HUES6 (cell line): ENCODE measurements around the gene ASB7.
"Not testable (repeated sequence)": the region's sequence is repeated elsewhere in the genome, so short reads cannot be mapped to it uniquely, and the experiment has no call there.

Experiments
- H3K27ac ChIP-seq: 2 replicates; pipeline ENCODE4 v1.7.0; 2013; ENCODE audit warnings: low read depth, mild to moderate bottlenecking, low read length, inconsistent platforms
- H3K27me3 ChIP-seq: 2 replicates; pipeline ENCODE4 v1.6.1; 2013; ENCODE audit warnings: low read length; ENCODE audit not compliant: control insufficient read depth, insufficient read depth
- H3K36me3 ChIP-seq: 2 replicates; pipeline ENCODE4 v1.6.1; 2013; ENCODE audit warnings: low read length; ENCODE audit not compliant: control insufficient read depth, insufficient read depth
- H3K4me1 ChIP-seq: 2 replicates; pipeline ENCODE4 v1.6.1; 2013; ENCODE audit warnings: low read length; ENCODE audit not compliant: control insufficient read depth, insufficient read depth
- H3K4me3 ChIP-seq: 2 replicates; pipeline ENCODE4 v1.5.1; 2013; ENCODE audit warnings: low read depth, low read length
- H3K9ac ChIP-seq: one replicate; pipeline ENCODE4 v1.6.1; 2013; ENCODE audit warnings: mild to moderate bottlenecking, low read length
- H3K9me3 ChIP-seq: 2 replicates; pipeline ENCODE4 v1.6.1; 2013; ENCODE audit warnings: low read depth, low read length; ENCODE audit not compliant: control insufficient read depth, insufficient read depth

The ASB7 gene

DNA sequence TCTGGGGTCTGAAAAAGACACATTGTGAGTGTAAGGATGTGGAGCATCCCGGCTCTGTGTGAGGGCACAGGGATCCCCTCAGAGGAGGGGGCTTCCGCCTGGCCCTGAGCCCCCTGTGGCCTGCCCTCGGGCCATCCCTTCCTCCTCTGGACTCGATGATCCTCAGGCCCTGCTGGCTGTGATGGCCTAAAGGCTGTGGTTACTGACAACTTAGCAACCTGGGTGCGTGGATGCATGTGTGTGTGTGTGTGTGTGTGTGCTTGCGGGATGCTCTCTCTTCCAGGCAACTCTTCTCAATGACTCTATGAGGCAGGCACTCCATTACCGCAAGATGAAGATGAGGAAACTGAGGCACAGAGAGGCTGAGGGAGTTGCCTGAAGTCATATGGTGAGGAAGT lies 66.0 kb downstream of the ASB7 start:
- H3K27ac ChIP-seq, result no peak overlapping the region
- no peaks in the 10 kb centered on the region for H3K36me3 ChIP-seq
- peaks cover 2% of the 10 kb centered on the region; the same call in 1 of the 2 replicates for H3K4me1 ChIP-seq
- H3K9ac ChIP-seq, result no peak overlapping the region
- no peaks in the 10 kb centered on the region for H3K27me3 ChIP-seq
- H3K4me3 ChIP-seq, result no peak overlapping the region
- H3K9me3 ChIP-seq, result no peaks in the 10 kb centered on the region

DNA sequence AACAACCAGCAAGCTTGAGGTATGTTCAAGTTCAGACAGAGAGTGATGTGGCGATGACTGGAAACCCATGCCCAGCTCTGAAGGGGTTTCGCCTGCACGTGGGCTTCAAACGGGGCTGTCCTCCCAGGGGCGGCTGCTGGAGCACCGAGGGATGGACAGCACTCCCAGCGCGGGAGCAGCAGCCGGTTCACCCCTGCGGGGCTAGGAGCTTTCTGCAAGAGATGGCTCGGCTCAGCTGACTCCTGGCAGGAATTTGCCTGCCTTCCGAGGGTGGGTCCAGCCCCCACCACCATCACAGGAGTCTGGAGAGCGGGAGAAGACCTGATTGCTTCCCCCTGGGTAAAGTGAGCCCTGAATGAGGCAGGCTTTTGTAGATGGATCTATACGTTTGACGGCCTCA lies 66.9 kb downstream of the ASB7 start:
- H3K9me3 ChIP-seq, result no peaks in the 10 kb centered on the region
- no peaks in the 10 kb centered on the region for H3K4me1 ChIP-seq
- H3K27ac ChIP-seq, result no peak overlapping the region
- H3K36me3 ChIP-seq, result no peaks in the 10 kb centered on the region
- H3K9ac ChIP-seq, result no peak overlapping the region
- no peaks in the 10 kb centered on the region for H3K27me3 ChIP-seq
- H3K4me3 ChIP-seq, result no peak overlapping the region

DNA sequence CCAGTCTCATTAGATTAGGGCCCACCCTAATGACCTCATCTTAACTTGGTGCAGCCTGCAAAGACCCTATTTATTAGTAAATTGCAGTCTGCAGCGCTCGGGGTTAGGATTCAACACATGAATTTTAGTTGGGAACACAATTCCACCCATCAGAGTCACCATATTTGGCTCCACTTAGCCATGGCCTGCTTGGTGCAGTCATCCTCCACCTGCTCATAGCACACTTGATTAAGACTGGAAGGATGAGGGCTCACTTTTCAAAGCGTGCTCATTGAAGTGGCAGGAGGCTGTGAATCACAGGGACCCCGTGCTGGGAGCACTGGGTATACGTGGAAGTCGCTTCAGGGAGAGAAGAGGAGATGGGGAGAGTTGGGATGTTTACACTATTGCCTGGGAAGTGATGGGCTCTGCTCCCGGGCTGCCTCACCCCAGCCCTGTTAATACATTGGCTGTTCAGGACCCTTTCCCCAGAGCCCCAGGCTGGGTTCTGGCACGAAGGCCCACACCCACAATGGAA lies 68.2 kb downstream of the ASB7 start:
- H3K9ac ChIP-seq, result no peak overlapping the region
- no peak overlapping the region for H3K4me3 ChIP-seq
- H3K36me3 ChIP-seq, result no peaks in the 10 kb centered on the region
- H3K4me1 ChIP-seq, result no peaks in the 10 kb centered on the region
- H3K27me3 ChIP-seq, result no peaks in the 10 kb centered on the region
- no peaks in the 10 kb centered on the region for H3K9me3 ChIP-seq
- H3K27ac ChIP-seq, result no peak overlapping the region

DNA sequence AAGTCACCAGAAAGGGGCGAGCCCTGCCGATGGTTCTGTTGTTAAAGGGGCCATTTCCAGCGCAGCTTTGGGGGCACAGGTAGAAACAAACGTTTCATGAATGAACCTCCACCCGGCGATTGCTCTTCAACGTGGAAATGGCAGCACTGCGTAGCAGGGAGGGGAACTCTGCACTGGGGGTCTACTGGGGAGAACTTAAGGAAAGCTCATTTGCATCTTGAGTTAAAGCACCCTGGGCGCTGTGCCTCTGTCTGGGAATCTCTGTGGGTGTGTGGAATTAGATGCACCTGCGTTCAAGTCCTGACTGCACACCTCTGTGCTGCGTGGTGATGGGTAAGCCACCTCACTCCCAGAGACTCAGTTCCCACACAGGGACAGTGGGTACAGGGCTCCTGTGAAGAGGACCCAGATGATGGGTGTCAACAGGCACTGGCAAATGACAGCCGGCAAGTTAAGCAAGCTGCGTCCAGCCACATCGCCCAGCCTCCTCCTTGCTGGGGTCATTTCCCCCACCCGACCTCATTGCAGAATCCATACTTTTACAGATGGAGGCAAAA lies 68.8 kb downstream of the ASB7 start:
- no peak overlapping the region for H3K27ac ChIP-seq
- no peak overlapping the region for H3K4me3 ChIP-seq
- H3K9me3 ChIP-seq, result no peaks in the 10 kb centered on the region
- no peaks in the 10 kb centered on the region for H3K27me3 ChIP-seq
- H3K9ac ChIP-seq, result no peak overlapping the region
- H3K36me3 ChIP-seq, result no peaks in the 10 kb centered on the region
- no peaks in the 10 kb centered on the region for H3K4me1 ChIP-seq

DNA sequence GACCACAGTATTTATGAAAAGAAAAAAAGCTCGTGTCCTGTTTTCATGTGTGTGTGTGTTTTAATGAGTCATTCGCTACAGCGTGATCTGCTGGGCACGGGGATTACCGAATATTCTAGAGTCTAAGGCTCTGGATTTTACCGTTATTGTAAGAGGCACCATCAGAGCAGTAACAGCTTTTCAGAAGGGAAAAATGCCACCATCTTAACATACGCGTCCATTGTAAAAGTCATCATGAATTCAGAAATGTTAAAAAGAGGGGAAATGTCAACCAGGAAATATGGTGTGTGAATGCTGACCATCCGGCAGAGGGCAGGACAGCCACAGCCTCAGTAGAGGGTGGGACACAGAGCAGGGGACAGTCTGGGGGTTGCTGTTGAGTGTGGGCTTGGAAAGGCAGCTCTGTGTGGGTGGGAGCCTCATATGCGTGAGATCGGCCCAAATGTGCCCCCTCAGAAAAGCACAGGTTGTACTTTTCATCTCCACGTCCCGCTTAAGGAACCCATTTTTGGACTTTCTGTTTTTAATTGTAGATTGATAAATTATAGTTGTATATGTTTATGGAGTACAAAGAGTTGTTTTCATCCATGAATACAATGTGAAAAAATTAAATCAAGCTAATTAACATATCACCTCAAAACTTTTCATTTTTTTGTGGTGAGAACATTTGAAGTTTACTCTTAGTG lies 69.6 kb downstream of the ASB7 start:
- Histone ChIP-seq H3K4me1 (no peaks in the 10 kb centered on the region), H3K27me3 (no peaks in the 10 kb centered on the region), H3K36me3 (no peaks in the 10 kb centered on the region), H3K27ac (no peak overlapping the region), H3K4me3 (no peak overlapping the region), H3K9ac (no peak overlapping the region), H3K9me3 (no peaks in the 10 kb centered on the region)

DNA sequence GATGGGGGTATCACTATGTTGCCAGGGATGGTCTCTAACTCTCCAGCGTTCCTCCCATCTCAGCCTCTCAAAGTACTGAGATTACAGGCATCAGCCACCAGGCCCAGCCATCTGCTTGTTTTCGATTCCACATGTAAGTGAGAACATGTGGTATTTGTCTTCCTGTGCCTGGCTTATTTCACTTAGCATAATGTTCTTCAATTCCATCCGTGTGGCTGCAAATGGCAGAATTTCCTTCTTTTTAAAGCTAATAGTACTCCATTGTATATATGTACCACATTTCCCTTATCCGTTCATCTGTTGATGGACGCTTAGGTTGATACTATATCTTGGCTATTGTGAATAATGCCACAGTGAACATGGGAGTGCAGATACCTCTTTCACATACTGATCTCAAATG lies 70.6 kb downstream of the ASB7 start:
- no peaks in the 10 kb centered on the region for H3K36me3 ChIP-seq
- H3K27me3 ChIP-seq, result no peaks in the 10 kb centered on the region
- H3K9ac ChIP-seq, result no peak overlapping the region
- H3K27ac ChIP-seq, result no peak overlapping the region
- H3K4me3 ChIP-seq, result no peak overlapping the region
- no peaks in the 10 kb centered on the region for H3K4me1 ChIP-seq
- no peaks in the 10 kb centered on the region for H3K9me3 ChIP-seq

DNA sequence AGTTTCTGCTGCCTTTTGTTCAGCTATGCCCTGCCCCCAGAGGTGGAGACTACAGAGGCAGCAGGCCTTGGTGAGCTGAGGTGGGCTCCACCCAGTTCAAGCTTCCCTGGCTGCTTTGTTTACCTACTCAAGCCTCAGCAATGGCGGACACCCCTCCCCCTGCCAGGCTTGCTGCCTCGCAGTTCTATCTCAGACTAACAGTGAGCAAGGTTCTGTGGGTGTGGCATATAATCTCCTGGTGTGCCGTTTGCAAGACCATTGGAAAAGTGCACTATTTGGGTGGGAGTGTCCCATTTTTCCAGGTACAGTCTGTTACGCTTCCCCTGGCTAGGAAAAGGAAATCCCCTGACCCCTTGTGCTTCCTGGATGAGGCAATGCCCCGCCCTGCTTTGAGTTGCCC lies 76.8 kb downstream of the ASB7 start:
- not testable (repeated sequence) for H3K36me3 ChIP-seq, H3K9ac ChIP-seq, H3K4me1 ChIP-seq, H3K27me3 ChIP-seq, H3K27ac ChIP-seq, H3K4me3 ChIP-seq
- H3K9me3 ChIP-seq, result peaks cover 27% of the 10 kb centered on the region

DNA sequence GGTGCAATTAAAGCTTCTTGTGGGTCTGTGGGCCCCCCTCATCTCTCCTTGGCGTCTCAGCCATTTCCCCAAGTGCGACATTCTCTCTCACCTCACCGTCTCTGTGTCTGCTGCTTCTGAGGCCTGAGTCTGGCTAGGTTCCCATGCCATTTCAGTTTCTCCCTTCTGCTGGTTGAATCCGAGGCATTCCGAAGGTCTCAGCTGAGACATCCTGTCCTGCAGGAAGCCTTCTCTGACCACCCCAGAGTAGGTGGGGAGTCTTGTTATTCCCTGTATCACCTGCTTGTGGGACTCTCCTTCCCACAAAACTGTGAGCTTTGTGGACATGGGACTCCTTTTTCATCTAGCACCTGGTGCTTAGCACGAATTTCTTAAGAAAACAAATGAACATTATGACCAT lies 78.3 kb downstream of the ASB7 start:
- Histone ChIP-seq H3K27me3 (no peaks in the 10 kb centered on the region), H3K9ac (no peak overlapping the region), H3K9me3 (peaks cover 27% of the 10 kb centered on the region), H3K27ac (no peak overlapping the region), H3K36me3 (no peaks in the 10 kb centered on the region), H3K4me1 (no peaks in the 10 kb centered on the region), H3K4me3 (no peak overlapping the region)

DNA sequence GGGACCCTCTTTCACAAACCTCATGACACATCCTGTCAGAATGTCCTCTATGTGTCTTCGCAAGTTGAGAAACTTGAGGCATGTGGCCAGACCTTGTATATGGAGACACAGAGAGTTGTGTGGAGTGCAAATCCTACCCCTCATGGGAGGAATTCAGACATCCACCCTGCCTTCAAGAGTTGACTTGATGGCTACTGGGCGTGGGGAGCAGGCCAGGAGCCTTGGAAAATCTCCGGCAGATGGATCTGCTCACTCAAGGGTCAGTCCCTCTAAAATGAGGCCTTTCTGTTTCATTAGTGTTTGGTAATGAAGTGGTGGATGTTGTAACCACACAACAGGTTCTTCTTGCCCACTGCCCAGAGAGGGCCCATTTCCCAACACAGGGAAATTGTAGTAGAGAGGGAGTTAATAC lies 79.0 kb downstream of the ASB7 start:
- Histone ChIP-seq H3K27ac (no peak overlapping the region), H3K4me1 (no peaks in the 10 kb centered on the region), H3K4me3 (no peak overlapping the region), H3K36me3 (no peaks in the 10 kb centered on the region), H3K9ac (no peak overlapping the region), H3K9me3 (peaks cover 27% of the 10 kb centered on the region), H3K27me3 (no peaks in the 10 kb centered on the region)

DNA sequence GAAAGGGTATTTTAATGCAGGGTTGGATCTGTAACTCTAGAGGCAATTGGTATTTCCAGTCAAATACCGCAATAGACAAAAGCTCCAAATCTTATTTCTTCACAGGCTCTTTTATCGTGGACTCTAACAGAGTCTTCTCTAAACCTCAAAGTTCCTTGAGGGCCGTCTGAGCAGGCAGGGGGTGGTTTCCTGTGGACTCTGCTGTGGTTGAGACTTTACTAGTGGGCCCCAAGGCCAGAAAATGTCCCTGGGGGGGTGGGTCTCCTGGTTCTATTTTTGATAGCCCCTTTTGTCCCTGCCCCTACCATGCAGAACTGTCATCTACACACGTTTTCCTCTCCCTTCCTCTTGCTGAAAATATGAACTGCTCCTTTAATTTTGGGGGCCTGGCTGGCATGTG lies 80.1 kb downstream of the ASB7 start:
- H3K9ac ChIP-seq, result no peak overlapping the region
- peaks cover 27% of the 10 kb centered on the region for H3K9me3 ChIP-seq
- no peak overlapping the region for H3K4me3 ChIP-seq
- no peaks in the 10 kb centered on the region for H3K4me1 ChIP-seq
- no peaks in the 10 kb centered on the region for H3K27me3 ChIP-seq
- H3K27ac ChIP-seq, result no peak overlapping the region
- no peaks in the 10 kb centered on the region for H3K36me3 ChIP-seq

DNA sequence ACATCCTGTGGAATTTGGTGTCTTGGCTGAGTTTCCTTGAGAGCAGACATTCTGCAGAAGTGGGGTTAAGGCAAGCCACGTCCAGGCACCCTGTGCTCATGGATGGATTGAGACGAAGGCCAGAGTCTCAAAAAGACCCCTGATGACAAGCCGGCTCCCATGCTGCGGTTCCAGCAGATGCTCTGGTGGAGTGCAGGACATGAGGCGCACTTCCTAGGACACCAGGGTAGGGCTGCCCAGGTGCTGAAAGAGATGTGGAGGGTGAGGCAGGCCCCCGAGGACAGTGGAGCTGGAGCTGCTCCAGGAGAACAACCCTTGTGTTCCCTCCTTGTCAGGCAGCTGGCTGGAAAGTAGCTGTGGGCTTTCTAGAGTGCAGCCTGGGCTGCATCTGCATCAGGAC lies 81.0 kb downstream of the ASB7 start:
- Histone ChIP-seq H3K36me3 (no peaks in the 10 kb centered on the region), H3K27ac (no peak overlapping the region), H3K9me3 (peaks cover 27% of the 10 kb centered on the region), H3K4me3 (no peak overlapping the region), H3K4me1 (no peaks in the 10 kb centered on the region), H3K9ac (no peak overlapping the region), H3K27me3 (no peaks in the 10 kb centered on the region)
